WTC11 (cell line): ENCODE measurements around the gene SPP1. TPM values are rescaled to one million over a fixed set of nuclear protein-coding genes. Genes with fewer than 3 reads are reported as not detected.

Source experiments
- ATAC-seq: fragments of 200-7000 bp; cut with Tn5 transposase; 2 replicates; pipeline ENCODE4 v1.10.0; 2021; ENCODE audit warnings: mild to moderate bottlenecking, moderate library complexity
- CTCF ChIA-PET: fragments of 300-600 bp; sonication (Branson Sonifier 250); formaldehyde crosslinking; loops from one replicate; lab custom pipeline; 2021; ENCODE audit warnings: antibody characterized with exemption; lab: Charles Lee
- POLR2A ChIA-PET: fragments of 350-600 bp; sonication (Branson Sonifier 250); formaldehyde crosslinking; loops from one replicate; lab custom pipeline; 2021; ENCODE audit warnings: antibody characterized with exemption; lab: Charles Lee
- DNase-seq: peaks from one replicate; pipeline ENCODE4 v3.0.0; 2021; ENCODE audit warnings: low spot score
- H3K27ac Mint-ChIP-seq: 2 replicates; pipeline ENCODE4 v1.8.0; 2021; ENCODE audit warnings: mixed read lengths
- H3K27me3 Mint-ChIP-seq: 2 replicates; pipeline ENCODE4 v1.8.0; 2021; ENCODE audit warnings: low read depth, mild to moderate bottlenecking, moderate library complexity, mixed read lengths
- H3K36me3 Mint-ChIP-seq: 2 replicates; pipeline ENCODE4 v1.8.0; 2021; ENCODE audit warnings: mixed read lengths
- H3K4me1 Mint-ChIP-seq: 2 replicates; pipeline ENCODE4 v1.8.0; 2022; ENCODE audit warnings: mixed read lengths
- H3K4me3 Mint-ChIP-seq: 2 replicates; pipeline ENCODE4 v1.8.0; 2021; ENCODE audit warnings: mild to moderate bottlenecking, moderate library complexity, mixed read lengths
- H3K9me3 Mint-ChIP-seq: 2 replicates; pipeline ENCODE4 v1.8.0; 2021; ENCODE audit warnings: mixed read lengths
- CREB1 ChIP-seq: sonication (generic); formaldehyde crosslinking; IDR thresholded peaks from 2 replicates; pipeline ENCODE4 v1.8.0; 2023; ENCODE audit warnings: mild to moderate bottlenecking, missing genetic modification reagents
- CTCF ChIP-seq: fragments of 200-600 bp; IDR thresholded peaks from 2 replicates; pipeline ENCODE4 v1.8.0; 2022; ENCODE audit warnings: antibody characterized with exemption
- ERG ChIP-seq: fragments of 250-450 bp; sonication (Bioruptor Pico); IDR thresholded peaks from 2 replicates; pipeline ENCODE4 v1.8.0; 2021; ENCODE audit warnings: mild to moderate bottlenecking
- ESRRA ChIP-seq: sonication (generic); formaldehyde crosslinking; IDR thresholded peaks from 2 replicates; pipeline ENCODE4 v1.8.1; 2022; ENCODE audit warnings: mild to moderate bottlenecking, missing genetic modification reagents, borderline replicate concordance
- FOXP1 ChIP-seq: sonication (generic); formaldehyde crosslinking; IDR thresholded peaks from 2 replicates; pipeline ENCODE4 v1.8.0; 2022; ENCODE audit warnings: missing genetic modification reagents, mild to moderate bottlenecking, moderate library complexity, borderline replicate concordance
- GTF2I ChIP-seq: fragments of 250-450 bp; sonication (Bioruptor Pico); conservative IDR thresholded peaks from 2 replicates; pipeline ENCODE4 v1.4.0; 2021; ENCODE audit warnings: mild to moderate bottlenecking
- IRF2 ChIP-seq: sonication (generic); formaldehyde crosslinking; IDR thresholded peaks from 2 replicates; pipeline ENCODE4 v1.8.0; 2022; ENCODE audit warnings: low read depth, missing genetic modification reagents, borderline replicate concordance
- JUN ChIP-seq: sonication (generic); formaldehyde crosslinking; IDR thresholded peaks from 2 replicates; pipeline ENCODE4 v1.8.0; 2023; ENCODE audit warnings: mild to moderate bottlenecking, missing genetic modification reagents
- NR3C1 ChIP-seq: sonication (generic); formaldehyde crosslinking; conservative IDR thresholded peaks from 2 replicates; pipeline ENCODE4 v1.8.1; 2023; ENCODE audit warnings: low read depth, mild to moderate bottlenecking, missing genetic modification reagents
- USF1 ChIP-seq: sonication (generic); formaldehyde crosslinking; IDR thresholded peaks from 2 replicates; pipeline ENCODE4 v1.8.0; 2022; ENCODE audit warnings: mild to moderate bottlenecking, missing genetic modification reagents
- ZMAT4 ChIP-seq: fragments of 250-450 bp; sonication (Bioruptor Pico); IDR thresholded peaks from 2 replicates; pipeline ENCODE4 v1.9.0; 2021; ENCODE audit warnings: mild to moderate bottlenecking
- ZNF423 ChIP-seq: fragments of 250-450 bp; sonication (Bioruptor Pico); IDR thresholded peaks from 2 replicates; pipeline ENCODE4 v2.1.2; 2022; ENCODE audit warnings: mild to moderate bottlenecking, moderate library complexity
- total RNA-seq: library from RNA; stranded (reverse); gene quantifications from 3 replicates; pipeline ENCODE4 v1.2.3, GENCODE V29; 2021
- TF ChIP-seq, protein P1 (sequence below): sonication (generic); formaldehyde crosslinking; IDR thresholded peaks from 2 replicates; pipeline ENCODE4 v1.8.1; 2023; ENCODE audit warnings: mild to moderate bottlenecking, moderate library complexity, missing genetic modification reagents
- TF ChIP-seq, protein P2 (sequence below): sonication (generic); formaldehyde crosslinking; conservative IDR thresholded peaks from 2 replicates; pipeline ENCODE4 v1.8.1; 2023; ENCODE audit warnings: mild to moderate bottlenecking, low read depth, missing genetic modification reagents, moderate library complexity
- TF ChIP-seq, protein P3 (sequence below): sonication (generic); formaldehyde crosslinking; IDR thresholded peaks from 2 replicates; pipeline ENCODE4 v1.8.1; 2023; ENCODE audit warnings: mild to moderate bottlenecking, missing genetic modification reagents, borderline replicate concordance

Gene SPP1
- total RNA-seq, 1 experiment from 2014 or later: 56.6 TPM

DNA sequence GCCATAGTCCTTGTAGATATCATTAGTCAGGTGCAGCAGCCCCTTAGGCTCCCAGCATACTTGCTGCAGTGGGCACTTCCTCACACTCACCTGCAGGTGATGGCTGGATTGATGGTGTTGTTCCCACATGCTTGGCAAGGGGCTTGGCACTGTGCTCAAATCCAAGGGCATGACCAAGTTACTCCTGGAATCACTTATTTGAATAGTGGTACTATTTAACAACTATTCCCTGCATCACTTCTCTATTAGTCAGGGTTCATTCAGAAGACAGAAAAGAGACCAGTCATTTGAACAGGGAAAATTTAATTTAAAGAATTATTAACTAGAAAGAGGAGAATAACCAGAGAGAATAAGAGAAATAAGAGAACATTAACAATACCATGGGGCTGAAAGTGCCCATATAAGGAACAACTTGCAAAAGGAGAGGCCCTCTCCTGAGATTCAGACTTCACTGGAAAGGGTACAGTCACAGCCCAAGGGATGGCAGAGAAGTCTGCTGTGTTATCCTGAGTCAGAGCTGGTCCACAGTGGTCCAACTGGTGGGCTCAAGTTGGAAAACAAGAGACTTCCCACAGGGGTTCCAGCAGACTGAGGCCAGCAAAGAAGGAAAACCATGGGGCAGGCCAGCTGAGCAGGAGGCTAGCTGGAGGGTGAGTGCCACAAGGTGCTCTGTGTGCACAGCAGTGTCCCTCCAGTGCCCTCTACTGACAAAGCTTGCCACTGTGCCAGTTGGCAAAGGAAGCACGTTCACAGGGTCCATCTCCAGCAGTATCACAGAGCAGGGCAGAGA lies 9.8 kb downstream of the SPP1 start:
- Mint-ChIP-seq H3K36me3 (peaks cover 7% of the 10 kb centered on the region; the same call in 1 of the 2 replicates), H3K27ac (no peak overlapping the region)
- TF ChIP-seq FOXP1 (CRISPR knock-in tag) (no peak; the same call in 1 of the 2 replicates), CTCF (0 out of 2 replicates have a peak, but pooled peaks have one; percentile 32)
- TF ChIP-seq, all 79 proteins: peak for 1
- H3K4me3 Mint-ChIP-seq: no peak overlapping the region
- no peaks in the 10 kb centered on the region for H3K27me3 Mint-ChIP-seq
- ChIA-PET POLR2A (interaction anchor here (0.5 kb wide), 1 partner anchor 10 kb away, joined by 3 read pairs; no protein-coding TSS in a partner anchor), CTCF (interaction anchor here (0.5 to 2.9 kb wide), 19 partner anchors 8 to 632 kb away, joined by 3 to 40 read pairs (median 4); partner anchors contain the start of gene SPP1)
- ATAC-seq (peak; percentile 100), DNase-seq (peak; percentile 74)
- peaks cover 4% of the 10 kb centered on the region for H3K4me1 Mint-ChIP-seq
- no peaks in the 10 kb centered on the region for H3K9me3 Mint-ChIP-seq

GRCh38 chr4:87985887-87986200 lies 10.3 kb downstream of the SPP1 start:
- no peak for TF ChIP-seq JUN (CRISPR knock-in tag)
- no peak for TF ChIP-seq ERG (CRISPR knock-in tag)
- TF ChIP-seq, protein P1, sequence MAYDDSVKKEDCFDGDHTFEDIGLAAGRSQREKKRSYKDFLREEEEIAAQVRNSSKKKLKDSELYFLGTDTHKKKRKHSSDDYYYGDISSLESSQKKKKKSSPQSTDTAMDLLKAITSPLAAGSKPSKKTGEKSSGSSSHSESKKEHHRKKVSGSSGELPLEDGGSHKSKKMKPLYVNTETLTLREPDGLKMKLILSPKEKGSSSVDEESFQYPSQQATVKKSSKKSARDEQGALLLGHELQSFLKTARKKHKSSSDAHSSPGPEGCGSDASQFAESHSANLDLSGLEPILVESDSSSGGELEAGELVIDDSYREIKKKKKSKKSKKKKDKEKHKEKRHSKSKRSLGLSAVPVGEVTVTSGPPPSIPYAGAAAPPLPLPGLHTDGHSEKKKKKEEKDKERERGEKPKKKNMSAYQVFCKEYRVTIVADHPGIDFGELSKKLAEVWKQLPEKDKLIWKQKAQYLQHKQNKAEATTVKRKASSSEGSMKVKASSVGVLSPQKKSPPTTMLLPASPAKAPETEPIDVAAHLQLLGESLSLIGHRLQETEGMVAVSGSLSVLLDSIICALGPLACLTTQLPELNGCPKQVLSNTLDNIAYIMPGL: no peak
- TF ChIP-seq NR3C1: no peak
- TF ChIP-seq GTF2I (CRISPR knock-in tag): no peak
- TF ChIP-seq ZMAT4 (CRISPR knock-in tag): no peak
- TF ChIP-seq, protein P2, sequence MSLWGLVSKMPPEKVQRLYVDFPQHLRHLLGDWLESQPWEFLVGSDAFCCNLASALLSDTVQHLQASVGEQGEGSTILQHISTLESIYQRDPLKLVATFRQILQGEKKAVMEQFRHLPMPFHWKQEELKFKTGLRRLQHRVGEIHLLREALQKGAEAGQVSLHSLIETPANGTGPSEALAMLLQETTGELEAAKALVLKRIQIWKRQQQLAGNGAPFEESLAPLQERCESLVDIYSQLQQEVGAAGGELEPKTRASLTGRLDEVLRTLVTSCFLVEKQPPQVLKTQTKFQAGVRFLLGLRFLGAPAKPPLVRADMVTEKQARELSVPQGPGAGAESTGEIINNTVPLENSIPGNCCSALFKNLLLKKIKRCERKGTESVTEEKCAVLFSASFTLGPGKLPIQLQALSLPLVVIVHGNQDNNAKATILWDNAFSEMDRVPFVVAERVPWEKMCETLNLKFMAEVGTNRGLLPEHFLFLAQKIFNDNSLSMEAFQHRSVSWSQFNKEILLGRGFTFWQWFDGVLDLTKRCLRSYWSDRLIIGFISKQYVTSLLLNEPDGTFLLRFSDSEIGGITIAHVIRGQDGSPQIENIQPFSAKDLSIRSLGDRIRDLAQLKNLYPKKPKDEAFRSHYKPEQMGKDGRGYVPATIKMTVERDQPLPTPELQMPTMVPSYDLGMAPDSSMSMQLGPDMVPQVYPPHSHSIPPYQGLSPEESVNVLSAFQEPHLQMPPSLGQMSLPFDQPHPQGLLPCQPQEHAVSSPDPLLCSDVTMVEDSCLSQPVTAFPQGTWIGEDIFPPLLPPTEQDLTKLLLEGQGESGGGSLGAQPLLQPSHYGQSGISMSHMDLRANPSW (CRISPR knock-in tag): no peak
- no peak for TF ChIP-seq ZNF423
- no peak for TF ChIP-seq CREB1
- no peak for TF ChIP-seq USF1 (CRISPR knock-in tag)
- TF ChIP-seq FOXP1 (CRISPR knock-in tag): no peak
- TF ChIP-seq, protein P3, sequence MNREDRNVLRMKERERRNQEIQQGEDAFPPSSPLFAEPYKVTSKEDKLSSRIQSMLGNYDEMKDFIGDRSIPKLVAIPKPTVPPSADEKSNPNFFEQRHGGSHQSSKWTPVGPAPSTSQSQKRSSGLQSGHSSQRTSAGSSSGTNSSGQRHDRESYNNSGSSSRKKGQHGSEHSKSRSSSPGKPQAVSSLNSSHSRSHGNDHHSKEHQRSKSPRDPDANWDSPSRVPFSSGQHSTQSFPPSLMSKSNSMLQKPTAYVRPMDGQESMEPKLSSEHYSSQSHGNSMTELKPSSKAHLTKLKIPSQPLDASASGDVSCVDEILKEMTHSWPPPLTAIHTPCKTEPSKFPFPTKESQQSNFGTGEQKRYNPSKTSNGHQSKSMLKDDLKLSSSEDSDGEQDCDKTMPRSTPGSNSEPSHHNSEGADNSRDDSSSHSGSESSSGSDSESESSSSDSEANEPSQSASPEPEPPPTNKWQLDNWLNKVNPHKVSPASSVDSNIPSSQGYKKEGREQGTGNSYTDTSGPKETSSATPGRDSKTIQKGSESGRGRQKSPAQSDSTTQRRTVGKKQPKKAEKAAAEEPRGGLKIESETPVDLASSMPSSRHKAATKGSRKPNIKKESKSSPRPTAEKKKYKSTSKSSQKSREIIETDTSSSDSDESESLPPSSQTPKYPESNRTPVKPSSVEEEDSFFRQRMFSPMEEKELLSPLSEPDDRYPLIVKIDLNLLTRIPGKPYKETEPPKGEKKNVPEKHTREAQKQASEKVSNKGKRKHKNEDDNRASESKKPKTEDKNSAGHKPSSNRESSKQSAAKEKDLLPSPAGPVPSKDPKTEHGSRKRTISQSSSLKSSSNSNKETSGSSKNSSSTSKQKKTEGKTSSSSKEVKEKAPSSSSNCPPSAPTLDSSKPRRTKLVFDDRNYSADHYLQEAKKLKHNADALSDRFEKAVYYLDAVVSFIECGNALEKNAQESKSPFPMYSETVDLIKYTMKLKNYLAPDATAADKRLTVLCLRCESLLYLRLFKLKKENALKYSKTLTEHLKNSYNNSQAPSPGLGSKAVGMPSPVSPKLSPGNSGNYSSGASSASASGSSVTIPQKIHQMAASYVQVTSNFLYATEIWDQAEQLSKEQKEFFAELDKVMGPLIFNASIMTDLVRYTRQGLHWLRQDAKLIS: no peak
- TF ChIP-seq IRF2 (CRISPR knock-in tag): no peak
- no peak for TF ChIP-seq ESRRA (CRISPR knock-in tag)
- ChIA-PET POLR2A (no interaction called here), CTCF (interaction anchor here (1.0 to 2.9 kb wide), 15 partner anchors 9 to 633 kb away, joined by 3 to 40 read pairs (median 5); partner anchors contain the start of gene SPP1)
- H3K4me3 Mint-ChIP-seq: no peak overlapping the region
- H3K27ac Mint-ChIP-seq: no peak overlapping the region
- H3K9me3 Mint-ChIP-seq: no peaks in the 10 kb centered on the region
- H3K27me3 Mint-ChIP-seq: no peaks in the 10 kb centered on the region
- ATAC-seq (no peak), DNase-seq (no peak)
- peaks cover 7% of the 10 kb centered on the region; the same call in 1 of the 2 replicates for H3K36me3 Mint-ChIP-seq
- peaks cover 4% of the 10 kb centered on the region for H3K4me1 Mint-ChIP-seq
